ENCODE results near the gene IRGM.

DNA sequence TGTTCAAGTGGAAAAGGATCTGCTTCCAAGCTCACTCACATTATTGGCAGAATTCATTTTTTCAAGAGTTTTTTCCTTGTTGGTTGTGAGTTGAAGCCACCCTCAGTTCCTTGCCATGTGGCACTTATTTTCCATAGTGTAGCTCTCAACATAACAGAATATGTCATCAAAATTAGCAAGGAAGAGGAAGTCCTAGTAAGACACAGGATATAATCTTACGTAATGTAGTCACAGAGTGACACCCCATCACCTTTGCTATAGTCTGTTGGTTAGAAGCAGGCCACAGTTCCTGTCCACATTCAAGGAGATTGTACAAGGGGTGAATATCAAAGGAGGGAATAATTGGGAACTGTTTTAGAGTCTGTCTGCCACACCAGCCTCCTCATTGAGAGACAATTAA lies 15.7 kb downstream of the IRGM start:
- TF ChIP-seq, protein P1, sequence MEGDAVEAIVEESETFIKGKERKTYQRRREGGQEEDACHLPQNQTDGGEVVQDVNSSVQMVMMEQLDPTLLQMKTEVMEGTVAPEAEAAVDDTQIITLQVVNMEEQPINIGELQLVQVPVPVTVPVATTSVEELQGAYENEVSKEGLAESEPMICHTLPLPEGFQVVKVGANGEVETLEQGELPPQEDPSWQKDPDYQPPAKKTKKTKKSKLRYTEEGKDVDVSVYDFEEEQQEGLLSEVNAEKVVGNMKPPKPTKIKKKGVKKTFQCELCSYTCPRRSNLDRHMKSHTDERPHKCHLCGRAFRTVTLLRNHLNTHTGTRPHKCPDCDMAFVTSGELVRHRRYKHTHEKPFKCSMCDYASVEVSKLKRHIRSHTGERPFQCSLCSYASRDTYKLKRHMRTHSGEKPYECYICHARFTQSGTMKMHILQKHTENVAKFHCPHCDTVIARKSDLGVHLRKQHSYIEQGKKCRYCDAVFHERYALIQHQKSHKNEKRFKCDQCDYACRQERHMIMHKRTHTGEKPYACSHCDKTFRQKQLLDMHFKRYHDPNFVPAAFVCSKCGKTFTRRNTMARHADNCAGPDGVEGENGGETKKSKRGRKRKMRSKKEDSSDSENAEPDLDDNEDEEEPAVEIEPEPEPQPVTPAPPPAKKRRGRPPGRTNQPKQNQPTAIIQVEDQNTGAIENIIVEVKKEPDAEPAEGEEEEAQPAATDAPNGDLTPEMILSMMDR (IDR thresholded peaks at IDR 0.05; ENCODE audit: insufficient read depth, low read length), result no peak
- TF ChIP-seq, protein P2, sequence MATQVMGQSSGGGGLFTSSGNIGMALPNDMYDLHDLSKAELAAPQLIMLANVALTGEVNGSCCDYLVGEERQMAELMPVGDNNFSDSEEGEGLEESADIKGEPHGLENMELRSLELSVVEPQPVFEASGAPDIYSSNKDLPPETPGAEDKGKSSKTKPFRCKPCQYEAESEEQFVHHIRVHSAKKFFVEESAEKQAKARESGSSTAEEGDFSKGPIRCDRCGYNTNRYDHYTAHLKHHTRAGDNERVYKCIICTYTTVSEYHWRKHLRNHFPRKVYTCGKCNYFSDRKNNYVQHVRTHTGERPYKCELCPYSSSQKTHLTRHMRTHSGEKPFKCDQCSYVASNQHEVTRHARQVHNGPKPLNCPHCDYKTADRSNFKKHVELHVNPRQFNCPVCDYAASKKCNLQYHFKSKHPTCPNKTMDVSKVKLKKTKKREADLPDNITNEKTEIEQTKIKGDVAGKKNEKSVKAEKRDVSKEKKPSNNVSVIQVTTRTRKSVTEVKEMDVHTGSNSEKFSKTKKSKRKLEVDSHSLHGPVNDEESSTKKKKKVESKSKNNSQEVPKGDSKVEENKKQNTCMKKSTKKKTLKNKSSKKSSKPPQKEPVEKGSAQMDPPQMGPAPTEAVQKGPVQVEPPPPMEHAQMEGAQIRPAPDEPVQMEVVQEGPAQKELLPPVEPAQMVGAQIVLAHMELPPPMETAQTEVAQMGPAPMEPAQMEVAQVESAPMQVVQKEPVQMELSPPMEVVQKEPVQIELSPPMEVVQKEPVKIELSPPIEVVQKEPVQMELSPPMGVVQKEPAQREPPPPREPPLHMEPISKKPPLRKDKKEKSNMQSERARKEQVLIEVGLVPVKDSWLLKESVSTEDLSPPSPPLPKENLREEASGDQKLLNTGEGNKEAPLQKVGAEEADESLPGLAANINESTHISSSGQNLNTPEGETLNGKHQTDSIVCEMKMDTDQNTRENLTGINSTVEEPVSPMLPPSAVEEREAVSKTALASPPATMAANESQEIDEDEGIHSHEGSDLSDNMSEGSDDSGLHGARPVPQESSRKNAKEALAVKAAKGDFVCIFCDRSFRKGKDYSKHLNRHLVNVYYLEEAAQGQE (IDR thresholded peaks at IDR 0.05; ENCODE audit: insufficient replicate concordance, low read depth), result no peak
- no peak for TF ChIP-seq POLR2AphosphoS5 (IDR thresholded peaks at IDR 0.05; ENCODE audit: low read depth)
